Type B pancreatic cell (in vitro differentiated cells): ENCODE measurements around the gene ZMYND8. TPM values are rescaled to one million over a fixed set of nuclear protein-coding genes. Genes with fewer than 3 reads are reported as not detected.
A peak's percentile ranks its signal among the peaks of the same experiment; 100 is the strongest.
"Not testable (repeated sequence)": the region's sequence is repeated elsewhere in the genome, so short reads cannot be mapped to it uniquely, and the experiment has no call there.

Experiments
- DNase-seq: peaks from one replicate; pipeline ENCODE4 v3.0.0; 2021; ENCODE audit warnings: mixed read lengths; ENCODE audit not compliant: unreplicated experiment; ENCODE audit errors: extremely low spot score
- H3K27ac Mint-ChIP-seq: 2 replicates; pipeline ENCODE4 v1.8.0; 2021; ENCODE audit warnings: mild to moderate bottlenecking, mixed read lengths
- H3K27me3 Mint-ChIP-seq: 2 replicates; pipeline ENCODE4 v1.8.0; 2021; ENCODE audit warnings: mixed read lengths
- H3K36me3 Mint-ChIP-seq: 2 replicates; pipeline ENCODE4 v1.8.0; 2021; ENCODE audit warnings: mixed read lengths
- H3K4me1 Mint-ChIP-seq: one replicate; pipeline ENCODE4 v1.8.0; 2021; ENCODE audit warnings: mixed read lengths; ENCODE audit not compliant: unreplicated experiment
- H3K4me3 Mint-ChIP-seq: 2 replicates; pipeline ENCODE4 v1.8.0; 2021; ENCODE audit warnings: mild to moderate bottlenecking, mixed read lengths
- H3K9me3 Mint-ChIP-seq: 2 replicates; pipeline ENCODE4 v1.8.0; 2021; ENCODE audit warnings: mixed read lengths
- total RNA-seq: library from RNA; stranded (reverse); gene quantifications from 2 replicates; pipeline ENCODE4 v1.2.1, GENCODE V29; 2021; ENCODE audit warnings: low replicate concordance
- TF ChIP-seq, protein P1 (sequence below): fragments of 200-600 bp; sonication (generic); conservative IDR thresholded peaks from 2 replicates; pipeline ENCODE4 v1.5.0; 2021; ENCODE audit warnings: antibody characterized with exemption, mild to moderate bottlenecking

ZMYND8 gene
- total RNA-seq, 1 donor from 2014 or later, result 58.9 TPM

GRCh38 chr20:47210470-47210869, 146.0 kb downstream of the ZMYND8 start:
- H3K4me1 Mint-ChIP-seq, result peaks cover 8% of the 10 kb centered on the region
- no peak for DNase-seq
- no peak overlapping the region for H3K27ac Mint-ChIP-seq
- no peak overlapping the region for H3K4me3 Mint-ChIP-seq
- H3K36me3 Mint-ChIP-seq, result peaks cover 13% of the 10 kb centered on the region
- H3K9me3 Mint-ChIP-seq, result no peaks in the 10 kb centered on the region
- H3K27me3 Mint-ChIP-seq, result no peaks in the 10 kb centered on the region
- TF ChIP-seq, protein P1, sequence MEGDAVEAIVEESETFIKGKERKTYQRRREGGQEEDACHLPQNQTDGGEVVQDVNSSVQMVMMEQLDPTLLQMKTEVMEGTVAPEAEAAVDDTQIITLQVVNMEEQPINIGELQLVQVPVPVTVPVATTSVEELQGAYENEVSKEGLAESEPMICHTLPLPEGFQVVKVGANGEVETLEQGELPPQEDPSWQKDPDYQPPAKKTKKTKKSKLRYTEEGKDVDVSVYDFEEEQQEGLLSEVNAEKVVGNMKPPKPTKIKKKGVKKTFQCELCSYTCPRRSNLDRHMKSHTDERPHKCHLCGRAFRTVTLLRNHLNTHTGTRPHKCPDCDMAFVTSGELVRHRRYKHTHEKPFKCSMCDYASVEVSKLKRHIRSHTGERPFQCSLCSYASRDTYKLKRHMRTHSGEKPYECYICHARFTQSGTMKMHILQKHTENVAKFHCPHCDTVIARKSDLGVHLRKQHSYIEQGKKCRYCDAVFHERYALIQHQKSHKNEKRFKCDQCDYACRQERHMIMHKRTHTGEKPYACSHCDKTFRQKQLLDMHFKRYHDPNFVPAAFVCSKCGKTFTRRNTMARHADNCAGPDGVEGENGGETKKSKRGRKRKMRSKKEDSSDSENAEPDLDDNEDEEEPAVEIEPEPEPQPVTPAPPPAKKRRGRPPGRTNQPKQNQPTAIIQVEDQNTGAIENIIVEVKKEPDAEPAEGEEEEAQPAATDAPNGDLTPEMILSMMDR, result no peak

- TF ChIP-seq, protein P1, result no peak
- peaks cover 13% of the 10 kb centered on the region for H3K36me3 Mint-ChIP-seq
- H3K4me3 Mint-ChIP-seq, result no peak overlapping the region
- no peak for DNase-seq
- peaks cover 10% of the 10 kb centered on the region for H3K4me1 Mint-ChIP-seq
- H3K27me3 Mint-ChIP-seq, result no peaks in the 10 kb centered on the region
- no peak overlapping the region for H3K27ac Mint-ChIP-seq
- H3K9me3 Mint-ChIP-seq, result no peaks in the 10 kb centered on the region
Observed at GRCh38 chr20:47209982-47210381, 146.5 kb downstream of the ZMYND8 start.

DNA sequence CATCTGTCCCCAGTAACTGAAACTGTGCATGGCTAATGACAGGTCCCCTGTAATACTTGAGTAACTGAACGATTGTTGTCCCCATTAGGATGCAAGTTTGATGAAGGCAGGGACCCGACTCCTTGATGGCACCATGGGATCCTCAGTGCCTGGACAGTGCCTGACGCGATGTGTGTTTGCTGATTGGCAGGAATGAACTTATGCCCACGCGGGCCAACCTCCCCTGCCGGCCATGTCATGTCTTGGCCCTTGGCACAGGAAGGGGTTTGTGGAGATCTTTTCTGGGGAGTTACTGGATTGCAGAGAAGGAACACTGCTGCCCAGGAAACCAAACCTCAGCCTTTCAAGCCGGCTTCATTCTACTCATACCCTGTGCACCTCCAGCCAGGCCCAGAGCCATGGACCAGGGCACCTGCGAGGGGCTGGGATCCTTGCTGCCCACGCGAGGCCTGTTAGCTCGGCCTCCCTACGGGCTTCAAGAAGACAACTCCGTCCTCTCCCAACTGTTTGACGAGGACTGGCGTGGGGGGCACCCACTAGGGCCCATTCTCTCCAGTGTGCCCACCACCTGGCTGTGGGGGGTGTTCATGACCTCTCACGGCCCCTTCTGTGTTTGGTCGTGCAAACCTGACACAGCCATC, 147.8 kb downstream of the ZMYND8 start:
- no peak overlapping the region for H3K4me3 Mint-ChIP-seq
- DNase-seq, result no peak
- peaks cover 13% of the 10 kb centered on the region for H3K36me3 Mint-ChIP-seq
- H3K4me1 Mint-ChIP-seq, result peaks cover 10% of the 10 kb centered on the region
- no peak overlapping the region for H3K27ac Mint-ChIP-seq
- H3K27me3 Mint-ChIP-seq, result no peaks in the 10 kb centered on the region
- no peaks in the 10 kb centered on the region for H3K9me3 Mint-ChIP-seq
- TF ChIP-seq, protein P1, result no peak

DNA sequence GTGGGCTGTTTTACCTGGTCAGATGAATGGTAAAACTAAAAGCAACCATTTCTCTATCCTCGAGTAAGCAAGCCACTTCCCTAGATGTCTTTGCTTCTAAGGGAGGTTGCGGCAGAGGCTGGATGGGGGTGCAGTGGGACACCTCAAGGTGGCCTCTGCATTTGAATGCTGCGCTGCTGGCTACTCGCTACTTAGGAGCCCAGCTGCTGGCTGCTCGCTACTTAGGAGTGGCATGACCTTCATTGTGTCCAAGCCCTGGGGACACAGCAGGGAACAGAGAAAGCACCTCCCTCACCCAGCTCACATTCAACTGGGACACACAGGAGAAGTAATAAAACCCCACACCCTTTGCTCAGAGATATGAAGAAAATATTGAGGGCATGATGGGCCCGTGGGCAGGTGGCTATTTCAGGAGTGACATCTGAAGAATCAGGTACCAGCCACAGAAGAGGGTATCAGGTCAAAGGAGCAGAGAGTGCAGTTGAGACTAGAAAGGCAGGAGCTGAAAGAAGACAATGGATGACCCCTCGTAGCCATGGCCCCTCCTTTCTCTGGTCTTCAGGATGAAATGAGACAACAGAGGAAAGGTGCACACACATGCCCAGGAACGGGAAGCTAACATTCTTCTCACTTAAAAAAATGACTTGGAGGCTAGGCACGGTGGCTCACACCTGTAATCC, 149.4 kb downstream of the ZMYND8 start:
- Mint-ChIP-seq H3K4me1 (peaks cover 10% of the 10 kb centered on the region), H3K9me3 (no peaks in the 10 kb centered on the region), H3K4me3 (no peak overlapping the region), H3K27ac (no peak overlapping the region), H3K36me3 (peaks cover 13% of the 10 kb centered on the region), H3K27me3 (no peaks in the 10 kb centered on the region)
- TF ChIP-seq, protein P1, result no peak
- no peak for DNase-seq

DNA sequence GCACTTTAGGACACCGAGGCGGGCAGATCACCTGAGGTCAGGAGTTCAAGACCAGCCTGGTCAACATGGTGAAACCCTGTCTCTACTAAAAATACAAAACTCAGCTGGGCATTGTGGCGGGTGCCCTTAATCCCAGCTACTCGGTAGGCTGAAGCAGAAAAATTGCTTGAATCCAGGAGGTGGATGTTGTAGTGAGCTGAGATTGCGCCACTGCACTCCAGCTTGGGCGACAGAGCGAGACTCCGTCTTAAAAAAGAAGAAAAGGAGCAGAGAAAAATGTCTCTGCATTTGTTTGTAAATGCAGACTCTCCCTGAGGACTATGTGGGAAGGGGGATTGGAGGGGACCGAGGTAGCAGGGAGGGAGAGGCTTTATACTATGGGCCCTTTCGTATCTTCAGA, 149.9 kb downstream of the ZMYND8 start:
- DNase-seq, H3K27ac Mint-ChIP-seq, H3K4me1 Mint-ChIP-seq, H3K4me3 Mint-ChIP-seq, H3K27me3 Mint-ChIP-seq, H3K9me3 Mint-ChIP-seq: not testable (repeated sequence)
- peaks cover 13% of the 10 kb centered on the region for H3K36me3 Mint-ChIP-seq

DNA sequence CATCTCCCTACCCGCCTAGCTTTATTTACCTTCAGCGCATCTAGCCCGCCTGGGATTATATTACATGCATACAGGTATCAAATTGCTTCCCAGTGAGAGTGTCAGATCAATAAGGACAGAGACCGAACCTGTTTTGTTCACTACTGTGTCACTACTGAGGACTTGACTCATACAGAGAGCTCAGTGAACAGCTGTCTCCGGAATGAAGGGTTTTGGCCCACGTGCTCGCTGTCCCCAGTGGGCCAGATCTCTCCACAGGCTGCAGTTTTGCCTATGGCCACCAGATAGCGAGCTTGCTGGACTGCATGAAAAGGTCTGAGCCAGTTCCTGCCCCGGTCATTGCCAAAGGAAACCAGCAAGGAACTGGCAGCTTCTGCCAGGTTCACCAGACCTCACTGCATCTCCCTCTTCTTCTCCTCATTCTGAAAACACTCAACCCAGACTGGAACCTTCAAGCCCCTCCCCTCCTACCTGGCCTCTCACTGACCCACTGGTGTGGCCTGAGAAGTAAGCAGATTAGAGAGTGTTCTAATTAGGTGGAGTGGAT, 150.8 kb downstream of the ZMYND8 start:
- Mint-ChIP-seq H3K4me3 (no peak overlapping the region), H3K9me3 (no peaks in the 10 kb centered on the region), H3K27me3 (no peaks in the 10 kb centered on the region), H3K36me3 (peaks cover 13% of the 10 kb centered on the region), H3K27ac (peak overlapping the region; percentile 21), H3K4me1 (peaks cover 11% of the 10 kb centered on the region)
- no peak for DNase-seq
- TF ChIP-seq, protein P1, result peak; percentile 70

GRCh38 chr20:47204850-47205122, 151.7 kb downstream of the ZMYND8 start:
- H3K27ac Mint-ChIP-seq, DNase-seq, H3K4me3 Mint-ChIP-seq, H3K27me3 Mint-ChIP-seq, H3K9me3 Mint-ChIP-seq: not testable (repeated sequence)
- peaks cover 20% of the 10 kb centered on the region for H3K4me1 Mint-ChIP-seq
- peaks cover 12% of the 10 kb centered on the region for H3K36me3 Mint-ChIP-seq
